Measurements from ENCODE around the gene IL1RL1.

Gene IL1RL1

DNA sequence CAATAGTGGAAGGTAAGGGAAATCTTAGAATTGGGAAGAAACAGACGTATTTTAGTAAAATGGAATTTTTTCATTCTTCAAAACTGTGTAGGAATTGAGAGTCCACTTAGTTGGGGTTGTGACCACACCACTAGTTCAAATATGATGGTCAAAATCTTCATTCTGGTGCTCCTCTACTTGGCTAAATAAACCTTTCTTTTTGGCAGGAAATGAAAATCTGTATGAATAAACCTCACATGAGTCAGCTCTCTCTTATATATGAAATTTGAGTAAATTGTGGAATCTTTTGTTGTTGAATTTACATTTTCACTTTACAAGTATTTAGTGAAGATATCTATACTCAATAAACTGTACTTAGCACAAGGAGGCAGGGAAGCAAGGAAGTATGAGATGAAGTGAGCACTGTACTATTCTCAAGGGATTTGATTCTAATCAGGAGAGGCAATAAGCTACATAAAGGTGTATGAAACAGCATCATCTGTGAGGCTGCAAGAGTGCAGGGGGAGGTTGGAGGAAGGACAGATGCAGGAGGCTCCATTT is 64.8 kb downstream of the IL1RL1 start:
- no peak for DNase-seq

DNA sequence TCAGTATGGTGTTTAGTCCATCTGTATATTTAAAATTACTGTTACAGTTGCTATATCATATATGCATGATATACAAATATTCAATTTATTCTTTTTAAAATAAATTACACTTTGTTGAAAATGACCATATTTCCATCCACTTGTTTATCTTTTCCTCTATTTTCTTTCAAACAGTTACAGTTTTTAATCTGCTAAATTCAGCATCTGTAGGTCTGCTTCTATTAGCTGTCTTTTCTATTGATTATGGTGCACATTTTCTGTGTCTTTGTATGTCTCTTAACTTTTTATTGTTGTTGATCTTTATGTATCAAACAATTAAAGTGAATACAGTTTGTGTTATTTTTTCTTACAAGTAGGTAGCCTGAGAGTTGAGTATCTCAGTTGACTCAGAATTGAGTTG is 72.4 kb downstream of the IL1RL1 start:
- no peak for DNase-seq

DNA sequence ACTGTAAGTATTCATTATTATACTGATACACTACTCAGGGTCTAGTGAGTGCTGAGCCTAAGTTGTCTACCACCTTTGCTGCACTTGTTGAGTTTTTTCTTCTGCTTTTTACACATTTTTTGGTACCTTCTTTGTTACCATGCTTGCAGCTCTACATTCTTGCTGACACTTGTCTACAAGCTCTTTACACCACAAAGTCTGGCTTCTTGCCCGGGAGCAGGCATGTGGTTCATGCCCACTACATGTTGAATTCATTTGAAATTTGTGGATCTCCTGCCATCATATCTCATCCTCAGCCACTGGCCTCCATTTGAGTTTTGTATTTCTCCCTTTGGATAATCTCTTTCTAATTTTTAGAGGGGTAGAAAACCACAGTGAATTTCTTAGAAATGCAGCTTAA is 74.2 kb downstream of the IL1RL1 start:
- no peak for DNase-seq

DNA sequence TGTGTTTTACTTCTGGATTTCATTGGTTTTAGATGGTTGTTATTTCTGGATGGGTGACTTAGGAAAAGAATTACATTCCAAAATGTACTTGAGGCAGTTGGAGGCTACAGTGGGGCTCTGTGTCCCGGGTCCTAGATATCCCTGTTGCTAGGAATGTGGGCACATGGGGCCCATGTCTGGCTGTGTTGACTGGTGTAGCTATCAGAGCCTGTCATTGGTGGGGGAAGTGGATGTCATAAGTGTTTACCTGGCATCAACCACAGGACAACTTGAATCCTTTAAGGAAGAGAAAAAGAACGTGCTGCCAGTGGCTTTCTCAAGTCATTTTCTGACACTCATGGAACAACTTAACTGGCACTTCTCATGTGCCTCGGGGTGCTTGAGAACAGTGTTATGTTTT is 74.6 kb downstream of the IL1RL1 start:
- DNase-seq = no peak

DNA sequence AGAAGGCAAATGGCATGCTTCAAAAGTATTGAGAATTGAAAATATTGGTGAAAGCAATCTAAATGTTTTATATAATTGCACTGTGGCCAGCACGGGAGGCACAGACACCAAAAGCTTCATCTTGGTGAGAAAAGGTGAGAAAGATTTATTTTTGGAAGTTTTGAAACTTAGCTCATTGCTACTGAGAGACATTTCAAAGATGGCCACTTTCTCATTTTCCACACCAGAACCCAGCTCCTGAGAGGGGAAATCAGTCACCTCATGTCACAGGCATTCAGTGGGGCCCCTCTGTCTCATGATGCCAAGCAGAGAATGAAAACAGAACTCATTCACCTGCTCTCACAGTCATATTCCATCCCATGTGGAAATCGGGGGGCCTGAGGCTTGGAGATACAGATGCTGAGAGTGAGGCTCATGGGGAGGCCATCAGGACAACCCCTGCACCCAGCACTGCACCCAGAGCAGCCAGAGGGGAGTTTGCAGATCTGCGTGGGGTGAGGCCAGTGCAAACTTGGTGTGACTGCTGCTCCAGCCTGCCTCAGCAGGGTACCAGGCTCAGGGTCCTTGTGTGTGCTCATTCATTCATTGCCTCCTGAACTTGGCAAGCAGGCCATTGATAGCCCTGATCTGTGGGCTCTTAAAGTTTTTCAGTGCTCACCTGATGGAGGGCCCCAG is 75.6 kb downstream of the IL1RL1 start:
- DNase-seq = no peak

DNA sequence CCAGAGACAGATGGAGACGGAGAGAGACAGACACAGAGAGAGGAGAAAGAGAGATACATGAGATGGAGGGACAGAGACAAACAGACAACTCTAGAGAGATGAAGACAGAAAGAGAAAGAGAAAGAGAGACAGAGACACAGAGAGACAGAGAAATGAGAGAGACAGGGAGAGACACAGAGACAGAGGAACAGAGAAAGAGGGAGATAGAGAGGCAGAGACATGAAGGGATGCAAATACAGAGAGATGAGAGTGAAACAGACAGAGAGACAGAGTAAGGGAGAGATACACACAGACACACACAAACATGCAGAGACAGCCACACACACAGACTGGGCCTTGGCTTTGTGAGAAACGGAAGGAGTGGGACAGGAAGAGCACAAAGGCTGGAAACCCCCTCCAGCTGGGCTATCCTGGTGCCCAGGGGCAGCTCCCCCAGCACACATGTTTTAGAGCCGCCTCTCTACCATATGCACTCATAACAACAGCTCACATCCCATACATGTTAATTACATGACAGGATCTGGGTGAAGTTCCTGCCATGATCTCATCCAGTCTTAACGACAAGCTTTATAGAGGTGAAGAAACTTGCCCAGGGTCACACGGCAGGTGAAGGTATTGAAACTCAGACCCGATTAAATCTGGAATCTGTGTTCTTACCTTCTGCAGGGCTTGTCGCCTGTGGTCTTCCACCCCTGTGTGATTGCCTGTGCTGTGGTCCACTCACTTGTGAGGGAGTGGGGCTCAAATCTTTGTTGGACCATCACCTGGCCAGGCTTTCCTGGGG is 76.6 kb downstream of the IL1RL1 start:
- no peak for DNase-seq

DNA sequence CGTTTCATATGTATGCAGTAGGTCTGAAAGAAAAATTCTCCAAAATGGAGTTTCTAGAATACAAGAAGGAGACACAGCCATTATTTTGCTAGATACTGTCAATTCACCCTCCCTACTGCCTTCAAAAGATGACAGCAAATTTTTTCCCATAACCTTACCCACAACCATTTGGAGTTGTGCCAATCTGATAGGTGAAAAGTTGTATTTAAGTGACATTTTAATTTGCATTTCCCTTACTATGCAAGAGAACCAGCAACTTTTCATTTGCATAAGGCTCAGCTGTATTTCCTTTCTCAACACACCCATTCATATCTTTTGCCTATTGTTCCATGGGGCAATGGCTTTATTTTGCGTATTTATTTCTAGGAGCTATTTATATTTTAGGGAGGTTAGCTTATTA is 80.2 kb downstream of the IL1RL1 start:
- no peak for DNase-seq

DNA sequence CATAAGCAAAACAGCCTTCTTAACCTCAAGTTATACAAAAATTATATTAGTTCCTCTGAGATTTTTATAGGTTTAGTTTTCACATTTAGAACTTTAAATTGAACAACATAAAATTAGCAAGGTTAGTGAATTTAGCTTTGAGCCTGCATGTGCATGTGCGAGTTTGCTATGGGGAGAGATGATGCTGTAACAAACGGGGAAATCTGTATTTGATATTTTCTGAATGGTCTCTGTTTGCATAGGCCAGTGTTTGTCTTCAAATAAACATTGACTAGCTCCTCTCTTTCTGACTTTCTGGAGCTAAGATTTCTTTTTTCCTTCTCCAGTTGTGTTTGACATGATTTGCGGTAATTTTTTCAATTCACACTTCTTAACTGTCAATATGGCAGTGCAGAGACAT is 80.7 kb downstream of the IL1RL1 start:
- no peak for DNase-seq

DNA sequence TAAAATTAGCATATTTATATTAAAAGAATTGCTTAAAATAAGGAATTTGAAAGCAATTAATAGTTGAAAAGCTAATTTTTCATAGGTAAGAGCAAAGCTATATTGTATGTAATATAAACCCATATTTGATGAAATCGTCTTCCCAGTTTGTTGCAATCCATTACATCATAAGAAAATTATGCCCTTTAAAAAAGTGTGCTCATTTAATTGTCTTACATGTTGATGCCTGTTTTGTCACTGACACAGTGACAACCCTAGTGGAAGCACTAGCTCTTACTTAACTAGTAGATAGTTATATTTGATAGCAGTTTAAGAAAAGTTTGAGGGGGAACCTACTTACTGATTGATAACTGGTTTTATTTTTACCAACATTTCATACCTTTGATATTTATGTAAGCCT is 81.6 kb downstream of the IL1RL1 start:
- DNase-seq = no peak

DNA sequence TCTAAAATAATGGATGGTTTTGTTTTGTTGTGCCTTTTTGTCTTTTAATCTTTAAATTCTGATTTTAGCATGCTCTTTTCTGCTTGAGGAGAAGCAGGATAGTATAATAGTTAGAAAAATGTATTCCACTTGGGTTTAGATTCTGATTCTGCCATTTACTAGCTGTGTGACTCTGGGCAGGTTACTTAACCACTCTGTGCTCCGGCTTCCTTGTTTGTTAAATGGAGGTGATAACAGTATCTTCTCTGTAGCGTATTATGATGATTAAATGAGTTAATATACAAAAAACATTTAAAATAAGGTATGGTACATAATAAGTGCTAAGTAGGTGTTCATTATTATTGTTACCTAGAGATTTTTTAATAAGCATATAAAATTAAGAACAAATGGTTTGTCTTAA is 84.6 kb downstream of the IL1RL1 start:
- no peak for DNase-seq

DNA sequence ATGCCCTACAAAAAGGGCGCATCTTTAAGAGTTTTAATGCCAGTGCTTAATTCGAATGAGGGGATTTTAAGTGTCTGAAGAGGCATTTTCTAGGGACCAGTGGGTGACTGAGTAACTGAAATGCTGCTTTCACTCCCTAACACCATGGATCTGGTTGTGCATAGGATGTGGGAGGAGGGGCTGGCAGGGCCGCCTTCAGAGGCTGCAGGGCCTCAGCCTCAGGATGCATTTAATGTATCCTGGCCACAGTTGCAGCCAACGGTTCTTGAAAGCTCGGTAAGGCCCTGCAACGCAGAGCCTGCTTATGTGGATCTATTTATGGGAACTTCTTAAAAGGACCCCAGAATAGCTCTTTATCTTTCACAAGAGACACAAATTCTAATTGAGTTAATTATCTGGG is 85.8 kb downstream of the IL1RL1 start:
- DNase-seq = no peak

DNA sequence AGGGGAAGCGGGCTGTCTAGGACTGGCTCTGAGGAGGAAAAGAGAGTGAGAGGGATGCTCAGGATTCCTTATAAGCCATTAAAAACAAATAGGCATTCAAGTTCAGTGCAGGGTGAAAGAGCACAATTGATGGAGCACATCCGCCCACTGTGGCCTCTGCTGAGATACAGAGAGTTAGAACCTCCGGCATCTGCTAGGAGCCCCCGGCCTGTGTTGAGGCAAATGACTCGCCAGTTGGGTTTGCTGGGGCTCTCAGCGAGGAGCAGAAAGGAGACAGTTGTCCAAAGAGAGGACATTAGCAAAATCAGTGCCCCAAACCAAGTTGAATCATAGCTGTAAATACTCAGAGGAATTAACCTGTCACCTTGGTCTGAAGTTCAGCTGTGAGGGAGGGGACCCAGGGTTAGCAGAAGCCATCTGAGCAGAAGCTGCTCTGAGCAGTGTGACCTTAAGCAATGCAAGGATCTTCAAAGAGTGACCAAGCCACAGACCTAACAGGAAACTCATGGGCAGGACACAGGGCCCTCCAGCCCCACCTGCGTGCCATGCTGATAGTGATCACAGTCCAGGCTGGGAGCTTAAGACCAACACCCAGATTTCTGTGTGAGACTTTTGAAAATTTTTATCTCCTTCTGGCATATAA is 88.3 kb downstream of the IL1RL1 start:
- DNase-seq = no peak

DNA sequence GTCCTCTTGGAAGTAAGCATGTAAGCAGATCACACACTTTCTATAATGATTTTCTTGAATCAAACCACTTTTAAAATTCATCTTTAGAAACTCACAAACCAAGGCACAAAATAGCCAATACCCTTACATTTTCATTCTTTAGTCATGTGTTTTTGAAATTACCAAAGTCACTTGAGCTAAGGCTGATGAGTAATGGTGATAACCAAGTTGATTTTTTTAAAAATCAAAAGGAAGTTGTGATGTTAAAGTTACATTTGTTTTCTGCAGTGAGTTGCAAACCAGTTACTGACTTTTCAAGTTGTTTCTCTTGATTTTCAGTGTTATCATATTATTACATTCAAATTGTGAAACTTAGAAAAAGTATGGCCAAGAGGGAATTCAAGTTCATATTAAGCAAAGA is 90.1 kb downstream of the IL1RL1 start:
- no peak for DNase-seq
